Ascending aorta (tissue), 2 donors: ENCODE measurements around the gene SMIM35. TPM values are rescaled to one million over a fixed set of nuclear protein-coding genes. Genes with fewer than 3 reads are reported as not detected.

Experiments used
- DNase-seq, 2 donors: peaks; one replicate each; pipeline ENCODE4 v3.0.0-alpha.2; 2019; ENCODE audit warnings: low spot score in 2 of 2
- H3K27ac ChIP-seq, 2 donors: fragments of 200-600 bp; sonication (generic); one replicate each; pipeline ENCODE4 v1.5.1; 2016 to 2017; ENCODE audit warnings: mild to moderate bottlenecking in 1 of 2
- H3K27me3 ChIP-seq: fragments of 200-600 bp; sonication (generic); one replicate; pipeline ENCODE4 v1.5.1; 2017
- H3K36me3 ChIP-seq, 2 donors: fragments of 200-600 bp; sonication (generic); one replicate each; pipeline ENCODE4 v1.5.1; 2016
- H3K4me1 ChIP-seq, 2 donors: fragments of 200-600 bp; sonication (generic); one replicate each; pipeline ENCODE4 v1.5.1; 2016 to 2017; ENCODE audit warnings: mild to moderate bottlenecking in 1 of 2
- H3K4me3 ChIP-seq, 2 donors: fragments of 200-600 bp; sonication (generic); one replicate each; pipeline ENCODE4 v1.5.1; 2016 to 2017; ENCODE audit warnings: mild to moderate bottlenecking in 1 of 2
- H3K9me3 ChIP-seq, 2 donors: fragments of 200-600 bp; sonication (generic); one replicate each; pipeline ENCODE4 v1.5.1; 2016
- CTCF ChIP-seq, 3 experiments: fragments of 200-600 bp in 2 of 3; fragments of 450-650 bp in 1 of 3; sonication (generic) in 2 of 3; IDR thresholded peaks; one replicate each; pipeline ENCODE4 v1.5.1; 2016 to 2019; ENCODE audit warnings: antibody characterized with exemption in 3 of 3, mild to moderate bottlenecking in 1 of 3, moderate library complexity in 1 of 3
- intact Hi-C: fragments of 100-400 bp; cut with DNase I; formaldehyde crosslinking; loops from one replicate; pipeline ENCODE4 v1.15.1; 2023
- total RNA-seq: library from RNA; depleted of rRNA; stranded (reverse); fragments of >200 nt; gene quantifications from one replicate; pipeline ENCODE4 v1.1.0, GENCODE V29; 2016

Gene SMIM35
- total RNA-seq, 1 donor from 2014 or later: not detected

- Histone ChIP-seq H3K36me3 (no peaks in the 10 kb centered on the region), H3K4me1 (no peaks in the 10 kb centered on the region), H3K27me3 (no peaks in the 10 kb centered on the region), H3K27ac (no peak overlapping the region), H3K4me3 (no peak overlapping the region), H3K9me3 (no peaks in the 10 kb centered on the region)
- DNase-seq: no peak
- TF ChIP-seq CTCF (IDR thresholded peaks at IDR 0.05): no peak
- intact Hi-C loops: no loop called here
These were observed 3.7 kb downstream of the SMIM35 start for GRCh38 chr11:118082880-118083552.

GRCh38 chr11:118081241-118081958 lies 5.4 kb downstream of the SMIM35 start:
- H3K27ac ChIP-seq: no peak overlapping the region
- DNase-seq: no peak
- H3K36me3 ChIP-seq: no peaks in the 10 kb centered on the region
- no peaks in the 10 kb centered on the region for H3K27me3 ChIP-seq
- TF ChIP-seq CTCF (IDR thresholded peaks at IDR 0.05): no peak
- no peaks in the 10 kb centered on the region for H3K4me1 ChIP-seq
- intact Hi-C loops: no loop called here
- no peaks in the 10 kb centered on the region for H3K9me3 ChIP-seq
- no peak overlapping the region for H3K4me3 ChIP-seq

GRCh38 chr11:118080296-118080695 lies 6.5 kb downstream of the SMIM35 start:
- Histone ChIP-seq H3K9me3 (no peaks in the 10 kb centered on the region), H3K27ac (no peak overlapping the region), H3K4me1 (no peaks in the 10 kb centered on the region), H3K4me3 (no peak overlapping the region), H3K36me3 (no peaks in the 10 kb centered on the region), H3K27me3 (no peaks in the 10 kb centered on the region)
- TF ChIP-seq CTCF (IDR thresholded peaks at IDR 0.05): no peak
- no peak for DNase-seq
- intact Hi-C loops: no loop called here

GRCh38 chr11:118079491-118079890 lies 7.3 kb downstream of the SMIM35 start:
- H3K27me3 ChIP-seq: no peaks in the 10 kb centered on the region
- no peaks in the 10 kb centered on the region for H3K4me1 ChIP-seq
- no peak overlapping the region for H3K4me3 ChIP-seq
- no peaks in the 10 kb centered on the region for H3K36me3 ChIP-seq
- intact Hi-C loops: no loop called here
- TF ChIP-seq CTCF (IDR thresholded peaks at IDR 0.05): no peak
- no peak for DNase-seq
- no peaks in the 10 kb centered on the region for H3K9me3 ChIP-seq
- no peak overlapping the region for H3K27ac ChIP-seq

- no peak for DNase-seq
- Histone ChIP-seq H3K27ac (no peak overlapping the region), H3K4me1 (no peaks in the 10 kb centered on the region), H3K9me3 (no peaks in the 10 kb centered on the region), H3K27me3 (no peaks in the 10 kb centered on the region), H3K4me3 (no peak overlapping the region), H3K36me3 (no peaks in the 10 kb centered on the region)
- intact Hi-C loops: no loop called here
- no peak for TF ChIP-seq CTCF (IDR thresholded peaks at IDR 0.05)
These were observed 7.8 kb downstream of the SMIM35 start for GRCh38 chr11:118078911-118079411.
